Nephron progenitor cell (in vitro differentiated cells): ENCODE data around the gene TTF2.
"Not testable (repeated sequence)": the region's sequence is repeated elsewhere in the genome, so short reads cannot be mapped to it uniquely, and the experiment has no call there.

Source experiments
- DNase-seq: peaks from one replicate; pipeline ENCODE4 v3.0.0; 2021
- H3K27ac Mint-ChIP-seq: 2 replicates; pipeline ENCODE4 v1.8.0; 2021; ENCODE audit warnings: mild to moderate bottlenecking, moderate library complexity, mixed read lengths
- H3K27me3 Mint-ChIP-seq: 2 replicates; pipeline ENCODE4 v1.8.0; 2021; ENCODE audit warnings: mild to moderate bottlenecking, low read depth, mixed read lengths; ENCODE audit not compliant: poor library complexity
- H3K36me3 Mint-ChIP-seq: 2 replicates; pipeline ENCODE4 v1.8.0; 2021; ENCODE audit warnings: low read depth, mixed read lengths
- H3K4me1 Mint-ChIP-seq: 2 replicates; pipeline ENCODE4 v1.8.0; 2021; ENCODE audit warnings: mixed read lengths
- H3K4me3 Mint-ChIP-seq: 2 replicates; pipeline ENCODE4 v1.8.0; 2021; ENCODE audit warnings: mild to moderate bottlenecking, moderate library complexity, mixed read lengths
- H3K9me3 Mint-ChIP-seq: 2 replicates; pipeline ENCODE4 v1.8.0; 2021; ENCODE audit warnings: mild to moderate bottlenecking, moderate library complexity, mixed read lengths
- TF ChIP-seq, protein P1 (sequence below): fragments of 200-600 bp; sonication (generic); IDR thresholded peaks from 2 replicates; pipeline ENCODE4 v1.5.0; 2021; ENCODE audit warnings: antibody characterized with exemption

TTF2 gene

GRCh38 chr1:117146575-117147340 is 86.6 kb downstream of the TTF2 start:
- no peak for DNase-seq
- Mint-ChIP-seq H3K4me3 (no peak overlapping the region), H3K27ac (no peak overlapping the region)

DNA sequence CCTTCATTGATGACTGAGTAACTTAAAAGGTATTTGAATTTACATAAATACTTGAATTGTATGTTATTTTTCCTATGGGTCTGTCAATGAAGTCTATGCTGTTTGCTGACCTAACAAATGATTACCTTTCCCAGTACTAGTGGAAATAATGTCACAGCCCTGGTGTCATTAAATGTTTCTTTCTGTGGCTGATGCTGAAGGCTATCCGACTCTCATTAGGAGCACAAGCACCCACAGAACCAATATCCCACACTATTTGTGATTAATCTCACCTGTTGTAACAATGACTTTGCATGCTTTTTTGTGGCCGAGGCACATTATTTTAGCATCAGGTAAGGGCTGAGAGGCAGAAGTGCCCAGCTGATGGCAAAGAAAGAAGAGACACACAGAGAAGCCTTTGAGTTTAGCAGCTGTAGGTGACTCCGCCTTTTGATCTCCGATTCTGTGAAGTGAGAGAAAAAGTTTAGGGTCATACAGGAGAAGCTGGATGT is 87.3 kb downstream of the TTF2 start:
- Mint-ChIP-seq H3K4me1 (peaks cover 29% of the 10 kb centered on the region), H3K36me3 (peaks cover 4% of the 10 kb centered on the region), H3K27ac (no peak overlapping the region), H3K27me3 (peaks cover 9% of the 10 kb centered on the region), H3K9me3 (peaks cover 10% of the 10 kb centered on the region), H3K4me3 (no peak overlapping the region)
- TF ChIP-seq, protein P1, sequence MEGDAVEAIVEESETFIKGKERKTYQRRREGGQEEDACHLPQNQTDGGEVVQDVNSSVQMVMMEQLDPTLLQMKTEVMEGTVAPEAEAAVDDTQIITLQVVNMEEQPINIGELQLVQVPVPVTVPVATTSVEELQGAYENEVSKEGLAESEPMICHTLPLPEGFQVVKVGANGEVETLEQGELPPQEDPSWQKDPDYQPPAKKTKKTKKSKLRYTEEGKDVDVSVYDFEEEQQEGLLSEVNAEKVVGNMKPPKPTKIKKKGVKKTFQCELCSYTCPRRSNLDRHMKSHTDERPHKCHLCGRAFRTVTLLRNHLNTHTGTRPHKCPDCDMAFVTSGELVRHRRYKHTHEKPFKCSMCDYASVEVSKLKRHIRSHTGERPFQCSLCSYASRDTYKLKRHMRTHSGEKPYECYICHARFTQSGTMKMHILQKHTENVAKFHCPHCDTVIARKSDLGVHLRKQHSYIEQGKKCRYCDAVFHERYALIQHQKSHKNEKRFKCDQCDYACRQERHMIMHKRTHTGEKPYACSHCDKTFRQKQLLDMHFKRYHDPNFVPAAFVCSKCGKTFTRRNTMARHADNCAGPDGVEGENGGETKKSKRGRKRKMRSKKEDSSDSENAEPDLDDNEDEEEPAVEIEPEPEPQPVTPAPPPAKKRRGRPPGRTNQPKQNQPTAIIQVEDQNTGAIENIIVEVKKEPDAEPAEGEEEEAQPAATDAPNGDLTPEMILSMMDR = no peak
- DNase-seq = no peak

More at GRCh38 chr1:117146575-117147340, 86.6 kb downstream of the TTF2 start:
- TF ChIP-seq, protein P1 = no peak
- peaks cover 29% of the 10 kb centered on the region for H3K4me1 Mint-ChIP-seq
- peaks cover 8% of the 10 kb centered on the region for H3K9me3 Mint-ChIP-seq
- H3K36me3 Mint-ChIP-seq = peaks cover 2% of the 10 kb centered on the region
- peaks cover 9% of the 10 kb centered on the region for H3K27me3 Mint-ChIP-seq

DNA sequence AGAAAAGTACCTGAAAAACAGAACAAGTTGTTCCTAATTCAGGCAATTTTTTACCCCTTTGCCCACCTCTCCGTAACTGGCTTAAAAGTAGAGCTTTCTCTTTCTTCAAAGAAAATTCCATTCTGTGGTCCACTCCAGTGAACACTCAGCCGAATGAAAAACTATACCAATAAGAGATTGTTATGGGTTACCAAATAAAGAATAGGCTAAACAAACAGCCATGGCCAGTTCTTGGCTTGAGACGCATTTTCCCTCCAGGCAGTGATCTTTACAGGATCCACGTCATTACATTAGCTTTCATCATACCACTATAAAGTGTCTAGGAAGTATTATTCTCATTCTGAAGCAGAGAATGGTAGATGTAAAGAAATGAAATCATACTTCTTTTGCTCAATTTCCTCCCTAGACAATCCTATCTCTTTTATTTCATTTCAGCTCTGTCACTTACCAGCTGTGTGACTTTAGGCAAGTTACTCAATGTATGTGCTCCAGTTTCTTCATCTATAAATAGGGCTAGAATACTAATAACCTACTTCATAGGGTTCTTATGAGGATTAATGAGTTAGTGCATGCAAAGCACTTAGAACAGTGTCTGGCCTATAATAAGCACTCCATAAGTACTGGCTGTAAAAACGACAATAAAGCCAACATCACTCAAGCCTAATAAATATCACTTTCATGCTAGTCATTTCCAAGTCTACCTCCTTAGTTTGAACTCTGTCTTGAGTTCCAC is 87.9 kb downstream of the TTF2 start:
- TF ChIP-seq, protein P1 = no peak
- Mint-ChIP-seq H3K27ac (no peak overlapping the region), H3K27me3 (peaks cover 9% of the 10 kb centered on the region), H3K36me3 (peaks cover 4% of the 10 kb centered on the region), H3K4me3 (no peak overlapping the region), H3K9me3 (peaks cover 10% of the 10 kb centered on the region), H3K4me1 (peaks cover 29% of the 10 kb centered on the region)
- DNase-seq = no peak

DNA sequence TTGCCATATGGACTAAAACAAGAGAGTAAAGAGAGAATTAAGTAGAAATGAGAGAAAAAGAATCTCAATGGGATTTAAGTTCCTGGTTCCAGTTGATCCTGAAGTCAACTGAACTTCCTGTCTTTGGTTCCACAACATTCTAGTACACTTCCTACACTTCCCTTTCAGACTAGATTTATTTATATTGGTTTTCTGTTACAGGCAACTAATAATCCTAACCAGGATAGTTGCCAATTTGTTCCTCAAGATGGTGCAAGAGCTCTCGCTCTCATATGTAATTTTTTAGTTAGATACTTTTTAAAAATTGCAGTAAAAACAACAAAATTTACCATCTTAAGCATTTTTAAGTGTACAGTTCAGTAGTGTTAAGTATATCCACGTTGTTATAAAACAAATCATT is 90.2 kb downstream of the TTF2 start:
- H3K27me3 Mint-ChIP-seq = no peaks in the 10 kb centered on the region
- peaks cover 10% of the 10 kb centered on the region for H3K9me3 Mint-ChIP-seq
- H3K36me3 Mint-ChIP-seq = peaks cover 4% of the 10 kb centered on the region

GRCh38 chr1:117151305-117151704 is 91.2 kb downstream of the TTF2 start:
- not testable (repeated sequence) for DNase-seq, H3K27ac Mint-ChIP-seq, H3K4me3 Mint-ChIP-seq, H3K36me3 Mint-ChIP-seq, H3K27me3 Mint-ChIP-seq
- Mint-ChIP-seq H3K4me1 (peaks cover 26% of the 10 kb centered on the region), H3K9me3 (peaks cover 10% of the 10 kb centered on the region)

More for the DNA sequence above, 90.2 kb downstream of the TTF2 start:
- TF ChIP-seq, protein P1 = no peak
- peaks cover 29% of the 10 kb centered on the region for H3K4me1 Mint-ChIP-seq
- H3K27ac Mint-ChIP-seq = no peak overlapping the region
- H3K4me3 Mint-ChIP-seq = no peak overlapping the region
- no peak for DNase-seq
